Activated CD4-positive, alpha-beta T cell treated with anti-CD3 and anti-CD28 coated beads for 24 hours (primary cell): ENCODE data around the gene LDHD.
"Not testable (repeated sequence)": the region's sequence is repeated elsewhere in the genome, so short reads cannot be mapped to it uniquely, and the experiment has no call there.

Experiments
- DNase-seq, 2 donors: peaks; one replicate each; pipeline ENCODE4 v3.0.0-alpha.2; 2020; ENCODE audit warnings: low read depth in 2 of 2

Gene LDHD

GRCh38 chr16:75099738-75100602 is 16.6 kb downstream of the LDHD start:
- no peak for DNase-seq

- DNase-seq, result no peak
These were observed 17.4 kb downstream of the LDHD start for GRCh38 chr16:75099075-75099667.

GRCh38 chr16:75097941-75098901 is 18.4 kb downstream of the LDHD start:
- peak; percentile 59 to 67 for DNase-seq

- no peak for DNase-seq
These were observed 19.3 kb downstream of the LDHD start for GRCh38 chr16:75097191-75097761.

- DNase-seq, result no peak
These were observed 19.9 kb downstream of the LDHD start for GRCh38 chr16:75096656-75097055.

GRCh38 chr16:75095204-75095621 is 21.4 kb downstream of the LDHD start:
- no peak for DNase-seq

- DNase-seq, result no peak
These were observed 22.7 kb downstream of the LDHD start for GRCh38 chr16:75093598-75094540.

GRCh38 chr16:75092777-75093176 is 23.8 kb downstream of the LDHD start:
- DNase-seq, result no peak

- DNase-seq, result not testable (repeated sequence)
These were observed 25.0 kb downstream of the LDHD start for GRCh38 chr16:75091619-75092018.

GRCh38 chr16:75090899-75091298 is 25.7 kb downstream of the LDHD start:
- not testable (repeated sequence) for DNase-seq

GRCh38 chr16:75089486-75090202 is 26.9 kb downstream of the LDHD start:
- no peak for DNase-seq

GRCh38 chr16:75088934-75089333 is 27.6 kb downstream of the LDHD start:
- no peak for DNase-seq

- DNase-seq, result no peak
These were observed 28.4 kb downstream of the LDHD start for GRCh38 chr16:75088216-75088615.

- DNase-seq, result no peak
These were observed 29.1 kb downstream of the LDHD start for GRCh38 chr16:75087375-75087979.

GRCh38 chr16:75086688-75087374 is 29.7 kb downstream of the LDHD start:
- DNase-seq, result no peak

GRCh38 chr16:75086281-75086680 is 30.3 kb downstream of the LDHD start:
- no peak for DNase-seq

GRCh38 chr16:75085556-75085955 is 31.0 kb downstream of the LDHD start:
- DNase-seq, result no peak

- DNase-seq, result no peak
These were observed 32.8 kb downstream of the LDHD start for GRCh38 chr16:75083813-75084212.
